Panc1 (cell line): ENCODE measurements around the gene ZNF689.

Experiments used
- POLR2AphosphoS5 ChIP-seq: IDR thresholded peaks from 2 replicates; pipeline ENCODE4 v1.6.1; 2012; ENCODE audit warnings: mild to moderate bottlenecking, low read depth, low read length, moderate library complexity
- SIN3A ChIP-seq: IDR thresholded peaks from 2 replicates; pipeline ENCODE4 v1.6.1; 2012; ENCODE audit warnings: low read depth, mild to moderate bottlenecking, low read length, moderate library complexity, borderline replicate concordance; ENCODE audit not compliant: insufficient read depth
- TF ChIP-seq, protein P1 (sequence below): fragments of 450-650 bp; IDR thresholded peaks from 2 replicates; pipeline ENCODE4 v1.5.1; 2017; ENCODE audit warnings: mild to moderate bottlenecking
- TF ChIP-seq, protein P2 (sequence below), 2 experiments: IDR thresholded peaks; 2 replicates each; pipeline ENCODE4 v1.6.1; 2011 to 2012; ENCODE audit warnings: low read depth in 2 of 2, control low read depth in 1 of 2, low read length in 1 of 2, mild to moderate bottlenecking in 1 of 2, moderate library complexity in 1 of 2; ENCODE audit not compliant: insufficient read depth in 1 of 2

DNA sequence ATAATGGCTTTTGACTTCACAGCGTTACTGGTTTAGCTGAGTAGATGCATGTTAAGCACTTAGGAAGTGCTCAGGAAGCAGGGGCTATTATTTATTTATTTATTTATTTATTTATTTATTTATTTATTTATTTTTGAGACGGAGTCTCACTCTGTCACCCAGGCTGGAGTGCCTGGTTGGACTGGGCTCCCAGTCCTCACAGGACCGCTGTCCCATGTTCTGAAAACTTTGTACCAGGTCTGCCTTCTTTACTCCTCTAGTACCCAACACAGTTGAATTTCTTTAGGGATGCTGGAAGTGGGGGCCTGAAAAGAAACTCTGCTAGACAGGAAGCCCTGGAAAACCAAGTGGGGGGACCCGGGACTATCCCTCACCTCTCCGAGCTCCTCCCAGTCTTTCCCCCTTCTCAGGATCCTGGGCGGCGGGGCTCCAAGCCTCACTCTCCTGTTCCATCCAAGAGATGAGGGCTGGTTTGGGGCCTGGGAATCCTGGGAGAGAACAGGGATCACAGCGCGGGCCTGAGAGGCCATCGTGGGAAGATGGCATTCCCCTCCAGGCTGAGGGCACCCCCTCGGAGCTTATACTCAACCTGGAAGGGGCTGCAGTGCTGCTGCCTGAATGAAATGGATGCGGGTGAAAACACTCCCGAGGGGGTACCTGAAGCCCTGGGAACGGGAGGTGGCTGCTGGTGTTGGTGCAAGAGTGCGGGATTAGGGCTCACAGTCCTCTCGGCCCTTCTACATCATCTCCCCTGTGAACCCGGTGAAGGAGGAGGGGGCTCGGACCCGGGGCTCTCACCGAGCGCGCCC lies 39.3 kb downstream of the ZNF689 start:
- TF ChIP-seq, protein P1, sequence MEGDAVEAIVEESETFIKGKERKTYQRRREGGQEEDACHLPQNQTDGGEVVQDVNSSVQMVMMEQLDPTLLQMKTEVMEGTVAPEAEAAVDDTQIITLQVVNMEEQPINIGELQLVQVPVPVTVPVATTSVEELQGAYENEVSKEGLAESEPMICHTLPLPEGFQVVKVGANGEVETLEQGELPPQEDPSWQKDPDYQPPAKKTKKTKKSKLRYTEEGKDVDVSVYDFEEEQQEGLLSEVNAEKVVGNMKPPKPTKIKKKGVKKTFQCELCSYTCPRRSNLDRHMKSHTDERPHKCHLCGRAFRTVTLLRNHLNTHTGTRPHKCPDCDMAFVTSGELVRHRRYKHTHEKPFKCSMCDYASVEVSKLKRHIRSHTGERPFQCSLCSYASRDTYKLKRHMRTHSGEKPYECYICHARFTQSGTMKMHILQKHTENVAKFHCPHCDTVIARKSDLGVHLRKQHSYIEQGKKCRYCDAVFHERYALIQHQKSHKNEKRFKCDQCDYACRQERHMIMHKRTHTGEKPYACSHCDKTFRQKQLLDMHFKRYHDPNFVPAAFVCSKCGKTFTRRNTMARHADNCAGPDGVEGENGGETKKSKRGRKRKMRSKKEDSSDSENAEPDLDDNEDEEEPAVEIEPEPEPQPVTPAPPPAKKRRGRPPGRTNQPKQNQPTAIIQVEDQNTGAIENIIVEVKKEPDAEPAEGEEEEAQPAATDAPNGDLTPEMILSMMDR: no peak
- TF ChIP-seq POLR2AphosphoS5 (no peak), SIN3A (no peak)
- TF ChIP-seq, protein P2, sequence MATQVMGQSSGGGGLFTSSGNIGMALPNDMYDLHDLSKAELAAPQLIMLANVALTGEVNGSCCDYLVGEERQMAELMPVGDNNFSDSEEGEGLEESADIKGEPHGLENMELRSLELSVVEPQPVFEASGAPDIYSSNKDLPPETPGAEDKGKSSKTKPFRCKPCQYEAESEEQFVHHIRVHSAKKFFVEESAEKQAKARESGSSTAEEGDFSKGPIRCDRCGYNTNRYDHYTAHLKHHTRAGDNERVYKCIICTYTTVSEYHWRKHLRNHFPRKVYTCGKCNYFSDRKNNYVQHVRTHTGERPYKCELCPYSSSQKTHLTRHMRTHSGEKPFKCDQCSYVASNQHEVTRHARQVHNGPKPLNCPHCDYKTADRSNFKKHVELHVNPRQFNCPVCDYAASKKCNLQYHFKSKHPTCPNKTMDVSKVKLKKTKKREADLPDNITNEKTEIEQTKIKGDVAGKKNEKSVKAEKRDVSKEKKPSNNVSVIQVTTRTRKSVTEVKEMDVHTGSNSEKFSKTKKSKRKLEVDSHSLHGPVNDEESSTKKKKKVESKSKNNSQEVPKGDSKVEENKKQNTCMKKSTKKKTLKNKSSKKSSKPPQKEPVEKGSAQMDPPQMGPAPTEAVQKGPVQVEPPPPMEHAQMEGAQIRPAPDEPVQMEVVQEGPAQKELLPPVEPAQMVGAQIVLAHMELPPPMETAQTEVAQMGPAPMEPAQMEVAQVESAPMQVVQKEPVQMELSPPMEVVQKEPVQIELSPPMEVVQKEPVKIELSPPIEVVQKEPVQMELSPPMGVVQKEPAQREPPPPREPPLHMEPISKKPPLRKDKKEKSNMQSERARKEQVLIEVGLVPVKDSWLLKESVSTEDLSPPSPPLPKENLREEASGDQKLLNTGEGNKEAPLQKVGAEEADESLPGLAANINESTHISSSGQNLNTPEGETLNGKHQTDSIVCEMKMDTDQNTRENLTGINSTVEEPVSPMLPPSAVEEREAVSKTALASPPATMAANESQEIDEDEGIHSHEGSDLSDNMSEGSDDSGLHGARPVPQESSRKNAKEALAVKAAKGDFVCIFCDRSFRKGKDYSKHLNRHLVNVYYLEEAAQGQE (IDR thresholded peaks at IDR 0.05; ENCODE audit: insufficient read depth in 1 of 2, low read depth in 2 of 2, low read length in 1 of 2): peak; percentile 72 to 75
